B cell (primary cell): ENCODE data around the gene NUDT14. TPM values are rescaled to one million over a fixed set of nuclear protein-coding genes. Genes with fewer than 3 reads are reported as not detected.

ENCODE experiments used
- ATAC-seq: fragments of 200-7000 bp; cut with Tn5 transposase; one replicate; pipeline ENCODE4 v1.10.0; 2021; ENCODE audit warnings: low read depth, mild to moderate bottlenecking, moderate number of reproducible peaks, moderate library complexity
- CTCF ChIA-PET: fragments of 350-600 bp; sonication (Branson Sonifier 250); formaldehyde crosslinking; loops from one replicate; lab custom pipeline; 2021; ENCODE audit warnings: antibody characterized with exemption, inconsistent platforms; lab: Charles Lee
- POLR2A ChIA-PET: fragments of 350-600 bp; sonication (Branson Sonifier 250); formaldehyde crosslinking; loops from one replicate; lab custom pipeline; 2021; ENCODE audit warnings: antibody characterized with exemption; lab: Charles Lee
- DNase-seq: peaks from one replicate; pipeline ENCODE4 v3.0.0; 2013
- H2AFZ ChIP-seq: 2 replicates; pipeline ENCODE4 v1.6.1; 2012; ENCODE audit warnings: mild to moderate bottlenecking, low read depth, low read length; ENCODE audit not compliant: insufficient read depth, poor library complexity, severe bottlenecking
- H3K27ac ChIP-seq, 2 donors: 1 replicate in 1 of 2; 2 replicates in 1 of 2; pipeline ENCODE4 v1.5.1; 2012 to 2013; ENCODE audit warnings: low read length in 2 of 2, mild to moderate bottlenecking in 2 of 2, moderate library complexity in 1 of 2
- H3K27me3 ChIP-seq, 4 experiments: fragments of 200-600 bp in 1 of 4; sonication (generic) in 1 of 4; replicated peaks in 1 of 4; 1 replicate in 2 of 4; 2 replicates in 2 of 4; pipeline versions ENCODE4 v1.6.1 to v1.7.0; 2013 to 2016; ENCODE audit warnings: low read length in 3 of 4, mild to moderate bottlenecking in 2 of 4, mixed read lengths in 1 of 4, moderate library complexity in 1 of 4; ENCODE audit not compliant: insufficient read depth in 4 of 4, control insufficient read depth in 3 of 4; ENCODE audit errors: control extremely low read depth in 1 of 4
- H3K36me3 ChIP-seq, 2 experiments: replicated peaks in 1 of 2; 1 replicate in 1 of 2; 2 replicates in 1 of 2; pipeline versions ENCODE4 v1.6.1 to v1.7.1; 2013; ENCODE audit warnings: low read length in 1 of 2; ENCODE audit not compliant: insufficient read depth in 2 of 2, control insufficient read depth in 1 of 2; ENCODE audit errors: control extremely low read depth in 1 of 2, extremely low read depth in 1 of 2
- H3K4me1 ChIP-seq, 2 donors: fragments of 200-600 bp in 1 of 2; sonication (generic) in 1 of 2; 1 replicate in 1 of 2; 2 replicates in 1 of 2; pipeline versions ENCODE4 v1.5.1 to v1.6.1; 2013 to 2017; ENCODE audit warnings: low read length in 2 of 2; ENCODE audit not compliant: control insufficient read depth in 2 of 2, insufficient read depth in 2 of 2
- H3K4me2 ChIP-seq: replicated peaks from 2 replicates; pipeline ENCODE3; 2012; ENCODE audit warnings: mild to moderate bottlenecking, low read depth, low read length; ENCODE audit not compliant: poor library complexity, severe bottlenecking
- H3K4me3 ChIP-seq, 5 experiments: fragments of 200-600 bp in 1 of 5; sonication (generic) in 1 of 5; 1 replicate in 3 of 5; 2 replicates in 2 of 5; pipeline versions ENCODE4 v1.5.1 to v1.7.0; 2011 to 2016; ENCODE audit warnings: low read length in 4 of 5, mild to moderate bottlenecking in 4 of 5, low read depth in 2 of 5, control low read depth in 1 of 5, moderate library complexity in 1 of 5; ENCODE audit not compliant: insufficient read depth in 1 of 5; ENCODE audit errors: control extremely low read depth in 1 of 5, extremely low read depth in 1 of 5
- H3K79me2 ChIP-seq: fragments of 200-600 bp; sonication (generic); one replicate; pipeline ENCODE4 v1.6.0; 2016; ENCODE audit warnings: low read length; ENCODE audit not compliant: control insufficient read depth, insufficient read depth
- H3K9ac ChIP-seq: fragments of 200-600 bp; sonication (generic); 2 replicates; pipeline ENCODE4 v1.6.1; 2017; ENCODE audit warnings: mild to moderate bottlenecking, low read length, moderate library complexity
- H3K9me3 ChIP-seq, 3 donors: one replicate each; pipeline versions ENCODE4 v1.6.1 to v1.7.1; 2013; ENCODE audit warnings: low read length in 2 of 3; ENCODE audit not compliant: control insufficient read depth in 2 of 3, insufficient read depth in 1 of 3; ENCODE audit errors: control extremely low read depth in 1 of 3
- H4K20me1 ChIP-seq: 2 replicates; pipeline ENCODE4 v1.6.0; 2012; ENCODE audit warnings: mild to moderate bottlenecking, low read length; ENCODE audit not compliant: insufficient read depth, control insufficient read depth, poor library complexity, severe bottlenecking
- H3K27ac Mint-ChIP-seq: one replicate; pipeline ENCODE4 v1.8.0; 2021; ENCODE audit warnings: mixed read lengths
- H3K27me3 Mint-ChIP-seq: one replicate; pipeline ENCODE4 v1.8.0; 2021; ENCODE audit warnings: mixed read lengths
- H3K4me1 Mint-ChIP-seq: one replicate; pipeline ENCODE4 v1.8.0; 2021; ENCODE audit warnings: mixed read lengths
- H3K4me3 Mint-ChIP-seq: one replicate; pipeline ENCODE4 v1.8.0; 2021; ENCODE audit warnings: mixed read lengths
- H3K9me3 Mint-ChIP-seq: one replicate; pipeline ENCODE4 v1.8.0; 2022; ENCODE audit warnings: mixed read lengths; ENCODE audit not compliant: insufficient read depth
- EZH2 ChIP-seq: IDR thresholded peaks from 2 replicates; pipeline ENCODE4 v1.6.1; 2012; ENCODE audit warnings: borderline replicate concordance, low read depth, mild to moderate bottlenecking, moderate library complexity, low read length; ENCODE audit not compliant: insufficient read depth, poor library complexity, severe bottlenecking
- WGBS: methylation state at CpG from one replicate; pipeline ENCODE4 v1.1.5; 2013; ENCODE audit warnings: missing lambda C conversion rate; ENCODE audit not compliant: insufficient coverage; 5-methylcytosine and 5-hydroxymethylcytosine counted together
- intact Hi-C: fragments of 100-400 bp; cut with micrococcal nuclease; formaldehyde crosslinking; loops from one replicate; pipeline ENCODE4 v1.10.0; 2022
- polyA plus RNA-seq: library from polyadenylated mRNA; depleted of rRNA; stranded (reverse); fragments of >200 nt; gene quantifications from 2 replicates; pipeline ENCODE4 v1.2.3, GENCODE V29; 2012
- total RNA-seq, 2 donors: library from RNA; stranded (reverse); fragments of 120-200 nt in 1 of 2; gene quantifications; 1 replicate in 1 of 2; 2 replicates in 1 of 2; pipeline versions ENCODE4 v1.2.3 to v1.2.4, GENCODE V29; 2013 to 2022
- TF ChIP-seq, protein P1 (sequence below): fragments of 200-600 bp; IDR thresholded peaks from one replicate; pipeline ENCODE4 v1.8.0; 2022; ENCODE audit warnings: antibody characterized with exemption, mild to moderate bottlenecking

The NUDT14 gene
- total and polyA plus RNA-seq, 2 donors (not counting 1 experiment from before 2014, with no cell fraction given) = 17.4 to 31.6 TPM

GRCh38 chr14:105217774-105218173, 36.7 kb upstream of the NUDT14 start:
- peaks cover 2 to 43% of the 10 kb centered on the region in 2 experiments for H3K36me3 ChIP-seq
- H3K4me3 Mint-ChIP-seq = no peak overlapping the region
- CTCF ChIA-PET = interaction anchor here (1.0 kb wide), 1 partner anchor 15 kb away, joined by 3 read pairs; no protein-coding TSS in a partner anchor

DNA sequence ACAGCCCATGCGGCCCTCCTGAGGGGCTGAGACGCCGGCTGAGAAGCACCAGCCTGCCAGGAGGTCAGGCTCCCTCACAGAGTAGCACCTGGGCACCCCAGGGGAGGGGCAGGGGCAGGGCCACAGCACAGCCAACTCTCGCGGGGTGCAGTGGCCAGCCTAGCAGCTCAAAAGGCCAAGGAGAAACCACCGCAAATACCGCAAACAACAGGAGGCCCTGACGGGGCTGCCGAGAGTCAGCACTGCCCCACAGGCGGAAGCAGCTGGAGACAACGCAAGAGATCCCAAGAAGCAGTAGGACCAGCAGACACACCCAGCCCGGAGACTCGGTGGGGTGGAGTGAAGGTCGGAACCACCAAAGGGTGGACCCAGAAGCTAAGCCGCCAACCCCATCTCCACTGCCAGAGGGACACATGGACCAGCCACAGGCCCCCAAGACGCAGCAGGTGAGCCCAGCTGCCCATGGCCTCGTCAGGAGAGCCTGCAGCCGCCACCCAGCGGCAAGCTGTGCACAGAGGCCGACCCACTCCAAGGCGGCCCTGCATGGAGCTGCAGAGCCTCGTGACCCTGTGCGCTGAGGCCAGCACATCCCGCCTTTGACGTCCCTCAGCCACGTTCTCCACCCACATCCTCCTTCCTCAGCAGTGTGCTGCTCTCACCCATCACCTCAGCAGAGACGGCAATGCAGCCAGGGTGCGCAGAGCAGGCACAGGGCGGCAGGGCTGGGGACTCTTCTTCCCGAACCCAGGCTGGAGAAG, 35.6 kb upstream of the NUDT14 start:
- Histone ChIP-seq H3K79me2 (peaks cover 5% of the 10 kb centered on the region), H3K27ac (no peak overlapping the region), H3K27me3 (no peaks in the 10 kb centered on the region), H3K4me2 (no peak overlapping the region), H3K9me3 (peaks cover 0 to 7% (median 0%) of the 10 kb centered on the region in 3 donors), H2AFZ (no peak overlapping the region), H3K4me3 (no peak overlapping the region), H3K36me3 (peaks cover 2 to 43% of the 10 kb centered on the region in 2 experiments), H3K9ac (no peak overlapping the region), H4K20me1 (peaks cover 23% of the 10 kb centered on the region), H3K4me1 (no peaks in the 10 kb centered on the region)
- H3K9me3 Mint-ChIP-seq = no peaks in the 10 kb centered on the region
- WGBS = 97% methylated on average over 30 of the region's 30 CpGs
- DNase-seq (no peak), ATAC-seq (no peak)
- no peak overlapping the region for H3K4me3 Mint-ChIP-seq
- H3K4me1 Mint-ChIP-seq = no peaks in the 10 kb centered on the region
- POLR2A ChIA-PET = no interaction called here
- H3K27me3 Mint-ChIP-seq = no peaks in the 10 kb centered on the region
- CTCF ChIA-PET = no interaction called here
- H3K27ac Mint-ChIP-seq = no peak overlapping the region
- intact Hi-C loops = no loop called here
- TF ChIP-seq, protein P1, sequence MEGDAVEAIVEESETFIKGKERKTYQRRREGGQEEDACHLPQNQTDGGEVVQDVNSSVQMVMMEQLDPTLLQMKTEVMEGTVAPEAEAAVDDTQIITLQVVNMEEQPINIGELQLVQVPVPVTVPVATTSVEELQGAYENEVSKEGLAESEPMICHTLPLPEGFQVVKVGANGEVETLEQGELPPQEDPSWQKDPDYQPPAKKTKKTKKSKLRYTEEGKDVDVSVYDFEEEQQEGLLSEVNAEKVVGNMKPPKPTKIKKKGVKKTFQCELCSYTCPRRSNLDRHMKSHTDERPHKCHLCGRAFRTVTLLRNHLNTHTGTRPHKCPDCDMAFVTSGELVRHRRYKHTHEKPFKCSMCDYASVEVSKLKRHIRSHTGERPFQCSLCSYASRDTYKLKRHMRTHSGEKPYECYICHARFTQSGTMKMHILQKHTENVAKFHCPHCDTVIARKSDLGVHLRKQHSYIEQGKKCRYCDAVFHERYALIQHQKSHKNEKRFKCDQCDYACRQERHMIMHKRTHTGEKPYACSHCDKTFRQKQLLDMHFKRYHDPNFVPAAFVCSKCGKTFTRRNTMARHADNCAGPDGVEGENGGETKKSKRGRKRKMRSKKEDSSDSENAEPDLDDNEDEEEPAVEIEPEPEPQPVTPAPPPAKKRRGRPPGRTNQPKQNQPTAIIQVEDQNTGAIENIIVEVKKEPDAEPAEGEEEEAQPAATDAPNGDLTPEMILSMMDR = no peak
- no peak for TF ChIP-seq EZH2

More at GRCh38 chr14:105217774-105218173, 36.7 kb upstream of the NUDT14 start:
- DNase-seq = no peak
- Mint-ChIP-seq H3K27ac (no peak overlapping the region), H3K27me3 (no peaks in the 10 kb centered on the region), H3K9me3 (no peaks in the 10 kb centered on the region), H3K4me1 (no peaks in the 10 kb centered on the region)
- Histone ChIP-seq H3K79me2 (peaks cover 8% of the 10 kb centered on the region), H3K27ac (no peak overlapping the region), H3K4me1 (no peaks in the 10 kb centered on the region), H3K4me3 (no peak overlapping the region), H3K9ac (no peak overlapping the region), H3K9me3 (peaks cover 0 to 7% (median 0%) of the 10 kb centered on the region in 3 donors), H4K20me1 (peaks cover 23% of the 10 kb centered on the region), H2AFZ (no peak overlapping the region), H3K4me2 (no peak overlapping the region), H3K27me3 (no peaks in the 10 kb centered on the region)
- no peak for ATAC-seq
- intact Hi-C loops = no loop called here
- 97% methylated on average over 11 of the region's 11 CpGs for WGBS
- no peak for TF ChIP-seq EZH2
- TF ChIP-seq, protein P1 = no peak
- POLR2A ChIA-PET = no interaction called here
